HCT116 (cell line): ENCODE results near the gene PKNOX2. TPM values are rescaled to one million over a fixed set of nuclear protein-coding genes. Genes with fewer than 3 reads are reported as not detected.

Experiments
- ATAC-seq: fragments of 200-7000 bp; cut with Tn5 transposase; 2 replicates; pipeline ENCODE4 v1.9.1; 2020; ENCODE audit warnings: mild to moderate bottlenecking, moderate library complexity
- BruUV-seq: library from RNA; stranded (reverse); fragments of 400-500 nt; replicated peaks from 2 replicates; lab custom pipeline; 2021; lab: Mats Ljungman, UMichigan
- CTCF ChIA-PET: fragments of 300-600 bp; sonication (Branson Sonifier 250); formaldehyde crosslinking; loops from one replicate; lab custom pipeline; 2021; ENCODE audit warnings: antibody characterized with exemption; lab: Charles Lee
- POLR2A ChIA-PET: fragments of 300-600, 350-600 bp; sonication (Branson Sonifier 250); formaldehyde crosslinking; loops from one replicate; lab custom pipeline; 2021; ENCODE audit warnings: antibody characterized with exemption; lab: Charles Lee
- RAD21 ChIA-PET, 2 experiments: fragments of 300-600 bp; sonication (Branson Sonifier 250); formaldehyde crosslinking; loops; one replicate each; lab custom pipeline; 2023; ENCODE audit warnings: low total read pairs in 2 of 2; ENCODE audit not compliant: uncharacterized antibody in 2 of 2, unreplicated experiment in 2 of 2, low non-redundant PET in 1 of 2; lab: Charles Lee
- DNase-seq: peaks from one replicate; pipeline ENCODE4 v3.0.0-alpha.2; 2010; ENCODE audit warnings: low read depth, low spot score
- H2AFZ ChIP-seq: fragments of 200-600 bp; shearing (Covaris generic), sonication (generic); 2 replicates; pipeline ENCODE4 v1.6.1; 2017; ENCODE audit warnings: low read depth, mixed run types, mixed read lengths, antibody characterized with exemption, low read length; ENCODE audit not compliant: poor library complexity, severe bottlenecking
- H3K27ac ChIP-seq: 2 replicates; pipeline ENCODE4 v1.5.1; 2012; ENCODE audit warnings: low read depth, low read length
- H3K27me3 ChIP-seq: fragments of 200-600 bp; sonication (generic); 2 replicates; pipeline ENCODE4 v1.6.1; 2016; ENCODE audit warnings: mixed run types, low read length, mixed read lengths; ENCODE audit not compliant: insufficient read depth
- H3K36me3 ChIP-seq, 2 experiments: fragments of 200-500 bp in 1 of 2; fragments of 200-600 bp in 1 of 2; sonication (Bioruptor generic) in 1 of 2; sonication (generic) in 1 of 2; 2 replicates each; pipeline versions ENCODE4 v1.5.1 to v1.6.1; 2014 to 2016; ENCODE audit warnings: low read length in 2 of 2, inconsistent platforms in 1 of 2, mixed read lengths in 1 of 2, mixed run types in 1 of 2; ENCODE audit not compliant: insufficient read depth in 2 of 2, control insufficient read depth in 1 of 2
- H3K4me1 ChIP-seq, 2 experiments: fragments of 200-600 bp in 1 of 2; sonication (generic) in 1 of 2; 2 replicates each; pipeline versions ENCODE4 v1.5.1 to v1.6.1; 2012 to 2017; ENCODE audit warnings: low read length in 2 of 2, inconsistent platforms in 1 of 2, mild to moderate bottlenecking in 1 of 2, mixed read lengths in 1 of 2, mixed run types in 1 of 2, moderate library complexity in 1 of 2; ENCODE audit not compliant: insufficient read depth in 2 of 2, control insufficient read depth in 1 of 2
- H3K4me2 ChIP-seq: fragments of 200-600 bp; sonication (generic); 2 replicates; pipeline ENCODE4 v1.6.1; 2017; ENCODE audit warnings: mixed run types, low read length, mixed read lengths
- H3K4me3 ChIP-seq, 2 experiments: fragments of 200-600 bp in 1 of 2; sonication (generic) in 1 of 2; replicated peaks in 1 of 2; 2 replicates each; pipeline ENCODE4 v1.5.1; 2011 to 2016; ENCODE audit warnings: low read length in 2 of 2, control low read depth in 1 of 2, low read depth in 1 of 2, mild to moderate bottlenecking in 1 of 2, mixed read lengths in 1 of 2, mixed run types in 1 of 2
- H3K79me2 ChIP-seq: fragments of 200-600 bp; sonication (generic); 2 replicates; pipeline ENCODE4 v1.6.1; 2017; ENCODE audit warnings: mild to moderate bottlenecking, mixed run types, low read length, moderate library complexity, mixed read lengths; ENCODE audit not compliant: insufficient read depth
- H3K9ac ChIP-seq: fragments of 200-600 bp; sonication (generic); 2 replicates; pipeline ENCODE4 v1.6.1; 2016; ENCODE audit warnings: low read length, mixed read lengths
- H3K9me2 ChIP-seq: fragments of 200-600 bp; sonication (generic), shearing (Covaris generic); 2 replicates; pipeline ENCODE4 v1.6.1; 2017; ENCODE audit warnings: mixed run types, mild to moderate bottlenecking, moderate library complexity; ENCODE audit not compliant: insufficient read depth
- H3K9me3 ChIP-seq, 2 experiments: fragments of 200-500 bp in 1 of 2; fragments of 200-600 bp in 1 of 2; sonication (Bioruptor generic) in 1 of 2; sonication (generic) in 1 of 2; 2 replicates each; pipeline ENCODE4 v1.6.1; 2014 to 2017; ENCODE audit warnings: low read length in 2 of 2, mixed read lengths in 2 of 2, inconsistent platforms in 1 of 2, low read depth in 1 of 2, mild to moderate bottlenecking in 1 of 2, mixed run types in 1 of 2, moderate library complexity in 1 of 2; ENCODE audit not compliant: control insufficient read depth in 1 of 2, insufficient read depth in 1 of 2
- H4K20me1 ChIP-seq: fragments of 200-600 bp; sonication (generic), shearing (Covaris generic); 2 replicates; pipeline ENCODE4 v1.6.1; 2017; ENCODE audit warnings: mixed run types, mild to moderate bottlenecking, moderate library complexity; ENCODE audit not compliant: insufficient read depth
- ELF1 ChIP-seq: IDR thresholded peaks from 2 replicates; pipeline ENCODE4 v1.6.1; 2012; ENCODE audit warnings: low read depth, borderline replicate concordance
- EZH2phosphoT487 ChIP-seq: fragments of 200-600 bp; IDR thresholded peaks from 2 replicates; pipeline ENCODE4 v1.6.1; 2018; ENCODE audit warnings: antibody characterized with exemption, borderline replicate concordance
- FOSL1 ChIP-seq: IDR thresholded peaks from 2 replicates; pipeline ENCODE4 v1.6.1; 2012; ENCODE audit warnings: low read depth
- JUND ChIP-seq: IDR thresholded peaks from 2 replicates; pipeline ENCODE4 v1.6.1; 2012
- POLR2A ChIP-seq: IDR thresholded peaks from 2 replicates; pipeline ENCODE4 v1.7.0; 2011; ENCODE audit warnings: borderline replicate concordance; ENCODE audit not compliant: insufficient read depth, insufficient read length; ENCODE audit errors: extremely low read depth
- RAD21 ChIP-seq: IDR thresholded peaks from 2 replicates; pipeline ENCODE4 v1.6.1; 2012; ENCODE audit warnings: low read depth, mild to moderate bottlenecking
- SP1 ChIP-seq: IDR thresholded peaks from 2 replicates; pipeline ENCODE4 v1.6.1; 2012; ENCODE audit warnings: low read depth
- SRF ChIP-seq: IDR thresholded peaks from 2 replicates; pipeline ENCODE4 v1.6.1; 2012; ENCODE audit warnings: low read depth
- TCF7L2 ChIP-seq: IDR thresholded peaks from 2 replicates; pipeline ENCODE4 v1.7.0; 2011; ENCODE audit warnings: borderline replicate concordance, inconsistent platforms; ENCODE audit not compliant: insufficient read depth, insufficient read length; ENCODE audit errors: extremely low read depth
- YY1 ChIP-seq: IDR thresholded peaks from 2 replicates; pipeline ENCODE4 v1.6.1; 2011; ENCODE audit warnings: low read length, low read depth, moderate library complexity, mild to moderate bottlenecking; ENCODE audit not compliant: insufficient replicate concordance; ENCODE audit errors: extremely low read depth
- ZFX ChIP-seq: fragments of 450-650 bp; IDR thresholded peaks from 2 replicates; pipeline ENCODE4 v1.6.1; 2017
- intact Hi-C: fragments of 100-400 bp; cut with micrococcal nuclease; formaldehyde crosslinking; loops from 2 replicates; pipeline ENCODE4 v1.10.0; 2022
- total RNA-seq: library from RNA; stranded (reverse); gene quantifications from one replicate; pipeline ENCODE4 v1.2.1, GENCODE V29; 2021; ENCODE audit not compliant: unreplicated experiment
- TF ChIP-seq, protein P1 (sequence below): IDR thresholded peaks from 2 replicates; pipeline ENCODE4 v1.6.1; 2011; ENCODE audit warnings: mild to moderate bottlenecking, low read length, moderate library complexity; ENCODE audit not compliant: insufficient replicate concordance; ENCODE audit errors: extremely low read depth
- TF ChIP-seq, protein P2 (sequence below), 3 experiments: fragments of 200-600 bp in 1 of 3; sonication (generic) in 1 of 3; IDR thresholded peaks in 2 of 3; conservative IDR thresholded peaks in 1 of 3; 2 replicates each; pipeline ENCODE4 v1.5.1; 2012 to 2017; ENCODE audit warnings: low read depth in 2 of 3, low read length in 2 of 3, antibody characterized with exemption in 1 of 3, borderline replicate concordance in 1 of 3, control low read depth in 1 of 3, mild to moderate bottlenecking in 1 of 3, mixed read lengths in 1 of 3, mixed run types in 1 of 3, moderate library complexity in 1 of 3; ENCODE audit not compliant: insufficient read depth in 1 of 3
- TF ChIP-seq, protein P3 (sequence below): IDR thresholded peaks from 2 replicates; pipeline ENCODE4 v1.6.1; 2012; ENCODE audit warnings: low read depth

The PKNOX2 gene
- total RNA-seq, 1 experiment from 2014 or later, result 0.20 TPM

DNA sequence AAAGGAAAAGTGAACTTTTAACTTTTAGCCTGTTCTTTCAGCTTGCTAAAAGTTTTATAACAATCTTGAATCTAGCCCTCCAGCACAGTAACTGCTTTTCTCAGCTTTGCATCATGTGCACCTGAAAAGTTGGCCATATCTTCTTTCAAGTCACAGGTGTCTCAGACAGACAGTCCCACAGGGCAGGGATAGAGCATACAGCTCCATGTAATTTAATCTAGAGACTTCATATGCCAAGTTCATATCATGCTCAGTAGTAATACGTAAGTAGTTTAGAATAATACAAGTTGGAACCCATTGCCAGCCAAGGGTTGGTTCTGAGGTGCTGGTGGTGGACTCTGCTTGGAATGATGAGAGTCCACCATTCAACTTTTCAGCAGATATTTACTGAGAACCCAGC, 68.6 kb downstream of the PKNOX2 start:
- Histone ChIP-seq H3K4me1 (peaks cover 0 to 4% of the 10 kb centered on the region in 2 experiments; a peak in 2 of 4 replicates), H3K4me2 (no peak overlapping the region), H2AFZ (no peak overlapping the region), H3K9me2 (no peaks in the 10 kb centered on the region), H3K79me2 (no peaks in the 10 kb centered on the region), H3K9ac (no peak overlapping the region), H3K4me3 (no peak overlapping the region), H3K36me3 (no peaks in the 10 kb centered on the region), H3K27me3 (peaks cover 33% of the 10 kb centered on the region), H4K20me1 (no peaks in the 10 kb centered on the region), H3K27ac (no peak overlapping the region), H3K9me3 (no peaks in the 10 kb centered on the region)
- RAD21 ChIA-PET, result no interaction called here
- DNase-seq (no peak), ATAC-seq (no peak)
- no TSS peak for BruUV-seq
- POLR2A ChIA-PET, result no interaction called here
- CTCF ChIA-PET, result no interaction called here
- intact Hi-C loops, result no loop called here
- no peak for TF ChIP-seq POLR2A
- no peak for TF ChIP-seq EZH2phosphoT487
- TF ChIP-seq, protein P1, sequence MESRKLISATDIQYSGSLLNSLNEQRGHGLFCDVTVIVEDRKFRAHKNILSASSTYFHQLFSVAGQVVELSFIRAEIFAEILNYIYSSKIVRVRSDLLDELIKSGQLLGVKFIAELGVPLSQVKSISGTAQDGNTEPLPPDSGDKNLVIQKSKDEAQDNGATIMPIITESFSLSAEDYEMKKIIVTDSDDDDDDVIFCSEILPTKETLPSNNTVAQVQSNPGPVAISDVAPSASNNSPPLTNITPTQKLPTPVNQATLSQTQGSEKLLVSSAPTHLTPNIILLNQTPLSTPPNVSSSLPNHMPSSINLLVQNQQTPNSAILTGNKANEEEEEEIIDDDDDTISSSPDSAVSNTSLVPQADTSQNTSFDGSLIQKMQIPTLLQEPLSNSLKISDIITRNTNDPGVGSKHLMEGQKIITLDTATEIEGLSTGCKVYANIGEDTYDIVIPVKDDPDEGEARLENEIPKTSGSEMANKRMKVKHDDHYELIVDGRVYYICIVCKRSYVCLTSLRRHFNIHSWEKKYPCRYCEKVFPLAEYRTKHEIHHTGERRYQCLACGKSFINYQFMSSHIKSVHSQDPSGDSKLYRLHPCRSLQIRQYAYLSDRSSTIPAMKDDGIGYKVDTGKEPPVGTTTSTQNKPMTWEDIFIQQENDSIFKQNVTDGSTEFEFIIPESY, result no peak
- TF ChIP-seq YY1, result no peak
- no peak for TF ChIP-seq ZFX
- TF ChIP-seq TCF7L2, result no peak

DNA sequence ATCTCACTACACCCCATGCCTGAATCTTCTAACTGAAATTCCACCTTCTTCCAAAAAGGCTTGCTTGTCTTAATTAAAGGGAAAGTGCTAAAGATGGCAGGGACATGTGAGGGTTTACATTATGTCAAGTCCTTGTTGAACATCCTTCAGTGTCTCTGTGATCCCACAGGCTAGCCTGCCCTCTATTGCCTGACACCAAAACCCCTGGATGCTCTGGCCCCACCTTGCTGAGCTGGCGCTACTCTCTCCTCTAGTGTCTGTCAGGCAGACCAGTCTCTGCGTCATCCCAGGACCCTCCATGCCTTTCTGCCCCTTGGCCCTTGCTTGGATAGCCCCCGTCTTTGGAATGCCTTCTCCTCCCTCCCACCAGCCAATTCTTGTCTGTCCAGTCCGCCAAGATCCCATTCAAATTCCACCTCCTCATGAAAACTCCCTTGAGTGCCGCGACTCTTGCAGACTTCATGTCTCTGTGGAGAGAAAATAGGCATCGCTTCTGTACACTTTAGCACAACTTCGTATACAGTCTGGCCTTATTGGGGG, 69.3 kb downstream of the PKNOX2 start:
- no peaks in the 10 kb centered on the region for H3K36me3 ChIP-seq
- CTCF ChIA-PET, result no interaction called here
- TF ChIP-seq, protein P2, sequence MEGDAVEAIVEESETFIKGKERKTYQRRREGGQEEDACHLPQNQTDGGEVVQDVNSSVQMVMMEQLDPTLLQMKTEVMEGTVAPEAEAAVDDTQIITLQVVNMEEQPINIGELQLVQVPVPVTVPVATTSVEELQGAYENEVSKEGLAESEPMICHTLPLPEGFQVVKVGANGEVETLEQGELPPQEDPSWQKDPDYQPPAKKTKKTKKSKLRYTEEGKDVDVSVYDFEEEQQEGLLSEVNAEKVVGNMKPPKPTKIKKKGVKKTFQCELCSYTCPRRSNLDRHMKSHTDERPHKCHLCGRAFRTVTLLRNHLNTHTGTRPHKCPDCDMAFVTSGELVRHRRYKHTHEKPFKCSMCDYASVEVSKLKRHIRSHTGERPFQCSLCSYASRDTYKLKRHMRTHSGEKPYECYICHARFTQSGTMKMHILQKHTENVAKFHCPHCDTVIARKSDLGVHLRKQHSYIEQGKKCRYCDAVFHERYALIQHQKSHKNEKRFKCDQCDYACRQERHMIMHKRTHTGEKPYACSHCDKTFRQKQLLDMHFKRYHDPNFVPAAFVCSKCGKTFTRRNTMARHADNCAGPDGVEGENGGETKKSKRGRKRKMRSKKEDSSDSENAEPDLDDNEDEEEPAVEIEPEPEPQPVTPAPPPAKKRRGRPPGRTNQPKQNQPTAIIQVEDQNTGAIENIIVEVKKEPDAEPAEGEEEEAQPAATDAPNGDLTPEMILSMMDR (IDR thresholded peaks at IDR 0.05 in 2 of 3, conservative IDR thresholded peaks at IDR 0.05 in 1 of 3; ENCODE audit: borderline replicate concordance in 1 of 3, insufficient read depth in 1 of 3, low read depth in 2 of 3, low read length in 2 of 3), result no peak
- TF ChIP-seq ELF1 (no peak), JUND (no peak), RAD21 (no peak), SRF (no peak), FOSL1 (no peak), EZH2phosphoT487 (no peak), SP1 (no peak)
- TF ChIP-seq, protein P3, sequence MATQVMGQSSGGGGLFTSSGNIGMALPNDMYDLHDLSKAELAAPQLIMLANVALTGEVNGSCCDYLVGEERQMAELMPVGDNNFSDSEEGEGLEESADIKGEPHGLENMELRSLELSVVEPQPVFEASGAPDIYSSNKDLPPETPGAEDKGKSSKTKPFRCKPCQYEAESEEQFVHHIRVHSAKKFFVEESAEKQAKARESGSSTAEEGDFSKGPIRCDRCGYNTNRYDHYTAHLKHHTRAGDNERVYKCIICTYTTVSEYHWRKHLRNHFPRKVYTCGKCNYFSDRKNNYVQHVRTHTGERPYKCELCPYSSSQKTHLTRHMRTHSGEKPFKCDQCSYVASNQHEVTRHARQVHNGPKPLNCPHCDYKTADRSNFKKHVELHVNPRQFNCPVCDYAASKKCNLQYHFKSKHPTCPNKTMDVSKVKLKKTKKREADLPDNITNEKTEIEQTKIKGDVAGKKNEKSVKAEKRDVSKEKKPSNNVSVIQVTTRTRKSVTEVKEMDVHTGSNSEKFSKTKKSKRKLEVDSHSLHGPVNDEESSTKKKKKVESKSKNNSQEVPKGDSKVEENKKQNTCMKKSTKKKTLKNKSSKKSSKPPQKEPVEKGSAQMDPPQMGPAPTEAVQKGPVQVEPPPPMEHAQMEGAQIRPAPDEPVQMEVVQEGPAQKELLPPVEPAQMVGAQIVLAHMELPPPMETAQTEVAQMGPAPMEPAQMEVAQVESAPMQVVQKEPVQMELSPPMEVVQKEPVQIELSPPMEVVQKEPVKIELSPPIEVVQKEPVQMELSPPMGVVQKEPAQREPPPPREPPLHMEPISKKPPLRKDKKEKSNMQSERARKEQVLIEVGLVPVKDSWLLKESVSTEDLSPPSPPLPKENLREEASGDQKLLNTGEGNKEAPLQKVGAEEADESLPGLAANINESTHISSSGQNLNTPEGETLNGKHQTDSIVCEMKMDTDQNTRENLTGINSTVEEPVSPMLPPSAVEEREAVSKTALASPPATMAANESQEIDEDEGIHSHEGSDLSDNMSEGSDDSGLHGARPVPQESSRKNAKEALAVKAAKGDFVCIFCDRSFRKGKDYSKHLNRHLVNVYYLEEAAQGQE, result no peak

More for the DNA sequence above, 69.3 kb downstream of the PKNOX2 start:
- H3K79me2 ChIP-seq, result no peaks in the 10 kb centered on the region
- H3K9me3 ChIP-seq, result no peaks in the 10 kb centered on the region
- RAD21 ChIA-PET, result no interaction called here
- ATAC-seq (no peak), DNase-seq (no peak)
- intact Hi-C loops, result no loop called here
- peaks cover 28% of the 10 kb centered on the region for H3K27me3 ChIP-seq
- H2AFZ ChIP-seq, result no peak overlapping the region
- H3K4me2 ChIP-seq, result no peak overlapping the region
- H3K27ac ChIP-seq, result no peak overlapping the region
- no peak overlapping the region for H3K9ac ChIP-seq
- peaks cover 0 to 4% of the 10 kb centered on the region in 2 experiments; a peak in 2 of 4 replicates for H3K4me1 ChIP-seq
- H3K9me2 ChIP-seq, result no peaks in the 10 kb centered on the region
- no peaks in the 10 kb centered on the region for H4K20me1 ChIP-seq
- H3K4me3 ChIP-seq, result no peak overlapping the region
- no TSS peak for BruUV-seq
- POLR2A ChIA-PET, result no interaction called here
